Left lung (tissue), 10 donors: ENCODE measurements around the gene F2. TPM values are rescaled to one million over a fixed set of nuclear protein-coding genes. Genes with fewer than 3 reads are reported as not detected.
"Not testable (repeated sequence)": the region's sequence is repeated elsewhere in the genome, so short reads cannot be mapped to it uniquely, and the experiment has no call there.

Source experiments
- ATAC-seq: fragments of 200-7000 bp; cut with Tn5 transposase; one replicate; pipeline ENCODE4 v1.9.1; 2020; ENCODE audit warnings: moderate library complexity
- DNase-seq, 4 donors: peaks; one replicate each; pipeline ENCODE4 v3.0.0-alpha.2; 2013 to 2020
- H3K27ac ChIP-seq, 2 donors: fragments of 200-600 bp; sonication (generic) in 1 of 2; one replicate each; pipeline versions ENCODE4 v1.5.0 to v1.8.0; 2020 to 2021
- H3K27me3 ChIP-seq, 2 donors: fragments of 200-600 bp; sonication (generic) in 1 of 2; one replicate each; pipeline versions ENCODE4 v1.5.0 to v1.8.0; 2020 to 2021
- H3K36me3 ChIP-seq, 2 donors: fragments of 200-600 bp; sonication (generic) in 1 of 2; one replicate each; pipeline versions ENCODE4 v1.5.0 to v1.8.0; 2020 to 2021
- H3K4me1 ChIP-seq, 2 donors: fragments of 200-600 bp; one replicate each; pipeline ENCODE4 v1.8.0; 2021
- H3K4me3 ChIP-seq, 2 donors: fragments of 200-600 bp; sonication (generic) in 1 of 2; one replicate each; pipeline versions ENCODE4 v1.5.0 to v1.8.0; 2020 to 2021; ENCODE audit warnings: mild to moderate bottlenecking in 1 of 2
- H3K9me3 ChIP-seq, 2 donors: fragments of 200-600 bp; sonication (generic) in 1 of 2; one replicate each; pipeline versions ENCODE4 v1.5.0 to v1.8.0; 2020 to 2021
- intact Hi-C, 2 donors: fragments of 100-400 bp; cut with DNase I; formaldehyde crosslinking; loops; one replicate each; pipeline versions ENCODE4 v1.11.2 to v1.14.2; 2022
- polyA plus RNA-seq, 6 donors: library from polyadenylated mRNA; unstranded; fragments of 120-200 nt; gene quantifications; one replicate each; pipeline ENCODE4 v1.2.1, GENCODE V29; 2013; ENCODE audit not compliant: insufficient read length in 6 of 6
- total RNA-seq, 2 donors: library from RNA; stranded (reverse); fragmentation: NEBNext Ultra II Directional; extraction: Animal tissue kit (Norgen Biotek cat#: 25700); gene quantifications; one replicate each; pipeline ENCODE4 v1.2.1, GENCODE V29; 2021
- TF ChIP-seq, protein P1 (sequence below), 2 donors: fragments of 200-600 bp; sonication (generic) in 1 of 2; IDR thresholded peaks; one replicate each; pipeline versions ENCODE4 v1.5.0 to v1.8.0; 2021; ENCODE audit warnings: antibody characterized with exemption in 2 of 2
- donor health status: DM: no; HTN: yes; CAD: no.
- donor health status: DM: no; HTN: no; CAD: no.

The F2 gene
- total and polyA plus RNA-seq, 8 donors = 0.17 to 0.56 (median 0.42) TPM; not detected in 5

GRCh38 chr11:46700241-46701077 is 18.6 kb upstream of the F2 start, which contains the start of the genes ARHGAP1 and ZNF408:
ARHGAP1 (minus strand) TSS chr11:46700619; CDS start chr11:46696107, 4,512 bp downstream.
ZNF408 (plus strand) TSS chr11:46701031; CDS start chr11:46701048, 17 bp downstream.
- ATAC-seq = peak; percentile 98
- Histone ChIP-seq H3K4me1 (peaks cover 18 to 62% of the 10 kb centered on the region in 2 donors), H3K27ac (peak within 1 kb of the TSS; percentile 88 to 94), H3K4me3 (peak within 1 kb of the TSS; percentile 97 to 98), H3K36me3 (peaks cover 5 to 49% of the 10 kb centered on the region in 2 donors), H3K9me3 (no peaks in the 10 kb centered on the region), H3K27me3 (no peaks in the 10 kb centered on the region)
- TF ChIP-seq, protein P1, sequence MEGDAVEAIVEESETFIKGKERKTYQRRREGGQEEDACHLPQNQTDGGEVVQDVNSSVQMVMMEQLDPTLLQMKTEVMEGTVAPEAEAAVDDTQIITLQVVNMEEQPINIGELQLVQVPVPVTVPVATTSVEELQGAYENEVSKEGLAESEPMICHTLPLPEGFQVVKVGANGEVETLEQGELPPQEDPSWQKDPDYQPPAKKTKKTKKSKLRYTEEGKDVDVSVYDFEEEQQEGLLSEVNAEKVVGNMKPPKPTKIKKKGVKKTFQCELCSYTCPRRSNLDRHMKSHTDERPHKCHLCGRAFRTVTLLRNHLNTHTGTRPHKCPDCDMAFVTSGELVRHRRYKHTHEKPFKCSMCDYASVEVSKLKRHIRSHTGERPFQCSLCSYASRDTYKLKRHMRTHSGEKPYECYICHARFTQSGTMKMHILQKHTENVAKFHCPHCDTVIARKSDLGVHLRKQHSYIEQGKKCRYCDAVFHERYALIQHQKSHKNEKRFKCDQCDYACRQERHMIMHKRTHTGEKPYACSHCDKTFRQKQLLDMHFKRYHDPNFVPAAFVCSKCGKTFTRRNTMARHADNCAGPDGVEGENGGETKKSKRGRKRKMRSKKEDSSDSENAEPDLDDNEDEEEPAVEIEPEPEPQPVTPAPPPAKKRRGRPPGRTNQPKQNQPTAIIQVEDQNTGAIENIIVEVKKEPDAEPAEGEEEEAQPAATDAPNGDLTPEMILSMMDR (IDR thresholded peaks at IDR 0.05) = no peak
- intact Hi-C loops = no loop called here
- DNase-seq = peak; percentile 98 to 100 (median 99)

GRCh38 chr11:46701078-46701654 is 17.8 kb upstream of the F2 start:
- H3K4me1 ChIP-seq = peaks cover 18 to 56% of the 10 kb centered on the region in 2 donors
- DNase-seq = peak in 1 of 4 donors; percentile 81
- no peaks in the 10 kb centered on the region for H3K9me3 ChIP-seq
- peaks cover 7 to 49% of the 10 kb centered on the region in 2 donors for H3K36me3 ChIP-seq
- no peak for ATAC-seq
- intact Hi-C loops = no loop called here
- H3K4me3 ChIP-seq = peak overlapping the region; percentile 97 to 98
- H3K27ac ChIP-seq = peak overlapping the region; percentile 88 to 94
- H3K27me3 ChIP-seq = no peaks in the 10 kb centered on the region
- TF ChIP-seq, protein P1 (IDR thresholded peaks at IDR 0.05) = no peak

GRCh38 chr11:46705070-46705688 is 13.8 kb upstream of the F2 start:
- no peak overlapping the region for H3K27ac ChIP-seq
- H3K9me3 ChIP-seq = no peaks in the 10 kb centered on the region
- H3K4me1 ChIP-seq = peaks cover 6 to 24% of the 10 kb centered on the region in 2 donors
- TF ChIP-seq, protein P1 (IDR thresholded peaks at IDR 0.05) = no peak
- peaks cover 7 to 66% of the 10 kb centered on the region in 2 donors for H3K36me3 ChIP-seq
- ATAC-seq (no peak), DNase-seq (peak in 1 of 4 donors; percentile 70)
- no peaks in the 10 kb centered on the region for H3K27me3 ChIP-seq
- H3K4me3 ChIP-seq = no peak overlapping the region
- intact Hi-C loops = no loop called here

- intact Hi-C loops = no loop called here
- H3K36me3 ChIP-seq = peaks cover 7 to 66% of the 10 kb centered on the region in 2 donors
Observed at GRCh38 chr11:46706886-46707285, 12.1 kb upstream of the F2 start.

DNA sequence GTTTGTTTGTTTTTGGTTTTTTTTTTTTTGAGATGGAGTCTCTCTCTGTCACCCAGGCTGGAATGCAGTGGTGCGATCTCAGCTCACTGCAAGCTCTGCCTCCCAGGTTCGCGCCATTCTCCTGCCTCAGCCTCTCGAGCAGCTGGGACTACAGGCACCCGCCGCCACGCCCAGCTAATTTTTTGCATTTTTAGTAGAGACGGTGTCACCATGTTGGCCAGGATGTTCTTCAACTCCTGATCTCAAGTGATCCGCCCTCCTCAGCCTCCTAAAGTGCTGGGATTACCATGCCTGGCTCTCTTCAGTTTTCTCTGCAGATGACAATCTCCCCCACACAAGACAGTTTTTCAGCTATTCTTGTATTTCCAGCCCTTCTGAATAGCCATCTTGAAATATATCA is 9.7 kb upstream of the F2 start:
- H3K27me3 ChIP-seq, H3K27ac ChIP-seq, H3K9me3 ChIP-seq, DNase-seq, H3K4me1 ChIP-seq, intact Hi-C loops, H3K4me3 ChIP-seq, ATAC-seq: not testable (repeated sequence)
- peaks cover 7 to 42% of the 10 kb centered on the region in 2 donors for H3K36me3 ChIP-seq

More at GRCh38 chr11:46706886-46707285, 12.1 kb upstream of the F2 start:
- no peak overlapping the region for H3K27ac ChIP-seq
- TF ChIP-seq, protein P1 (IDR thresholded peaks at IDR 0.05) = no peak
- no peaks in the 10 kb centered on the region for H3K9me3 ChIP-seq
- no peak overlapping the region for H3K4me3 ChIP-seq
- H3K27me3 ChIP-seq = no peaks in the 10 kb centered on the region
- H3K4me1 ChIP-seq = peaks cover under 1 to 19% of the 10 kb centered on the region in 2 donors
- DNase-seq (no peak), ATAC-seq (no peak)
